AG04450 (cell line): ENCODE data around the gene CBX6. TPM values are rescaled to one million over a fixed set of nuclear protein-coding genes. Genes with fewer than 3 reads are reported as not detected.
"Not testable (repeated sequence)": the region's sequence is repeated elsewhere in the genome, so short reads cannot be mapped to it uniquely, and the experiment has no call there.

Experiments
- CTCF ChIA-PET: fragments of 300-600, 350-600 bp; formaldehyde crosslinking; extraction: SDS; loops from one replicate; lab custom pipeline; 2022; ENCODE audit warnings: antibody characterized with exemption, inconsistent platforms; lab: Charles Lee
- POLR2A ChIA-PET: fragments of 350-600 bp; formaldehyde crosslinking; extraction: SDS; loops from one replicate; lab custom pipeline; 2021; ENCODE audit warnings: antibody characterized with exemption, inconsistent platforms; lab: Yijun Ruan, JAX
- DNase-seq: peaks from one replicate; pipeline ENCODE4 v3.0.0-alpha.2; 2011; ENCODE audit warnings: low read depth, low spot score
- H3K27ac ChIP-seq: one replicate; pipeline ENCODE4 v1.5.1; 2012; ENCODE audit warnings: low read depth, low read length, control low read depth
- H3K27me3 ChIP-seq: one replicate; pipeline ENCODE4 v1.6.0; 2012; ENCODE audit warnings: low read length; ENCODE audit not compliant: control insufficient read depth, insufficient read depth
- H3K4me3 ChIP-seq: 2 replicates; pipeline ENCODE4 v1.5.1; 2011; ENCODE audit warnings: mild to moderate bottlenecking, low read depth, low read length, control low read depth
- H3K9me3 ChIP-seq: 2 replicates; pipeline ENCODE4 v1.5.1; 2012; ENCODE audit warnings: low read length; ENCODE audit not compliant: control insufficient read depth, insufficient read depth
- CTCF ChIP-seq: IDR thresholded peaks from 2 replicates; pipeline ENCODE4 v1.5.1; 2011; ENCODE audit warnings: low read depth, low read length, control low read depth, inconsistent platforms
- polyA plus RNA-seq: library from polyadenylated mRNA; depleted of rRNA; stranded (reverse); fragments of >200 nt; gene quantifications from 2 replicates; pipeline ENCODE4 v1.2.3, GENCODE V29; 2011

CBX6 gene
- polyA plus RNA-seq, 1 experiment = 14.7 TPM

GRCh38 chr22:38860283-38861169 is 11.5 kb downstream of the CBX6 start:
- no peak for TF ChIP-seq CTCF
- Histone ChIP-seq H3K4me3 (no peak overlapping the region), H3K9me3 (no peaks in the 10 kb centered on the region; the same call in 1 of the 2 replicates), H3K27me3 (peaks cover 6% of the 10 kb centered on the region), H3K27ac (no peak overlapping the region)
- ChIA-PET POLR2A (no interaction called here), CTCF (interaction anchor here (0.6 to 2.8 kb wide), 5 partner anchors 10 to 142 kb away, joined by 3 to 18 read pairs (median 3); no protein-coding TSS in a partner anchor)
- DNase-seq = no peak

GRCh38 chr22:38859581-38860282 is 12.3 kb downstream of the CBX6 start:
- DNase-seq = no peak
- no peak for TF ChIP-seq CTCF
- Histone ChIP-seq H3K27ac (no peak overlapping the region), H3K27me3 (peaks cover 6% of the 10 kb centered on the region), H3K4me3 (no peak overlapping the region), H3K9me3 (no peaks in the 10 kb centered on the region; the same call in 1 of the 2 replicates)
- CTCF ChIA-PET = interaction anchor here (0.6 to 3.4 kb wide), 4 partner anchors 10 to 143 kb away, joined by 3 to 21 read pairs (median 8); no protein-coding TSS in a partner anchor
- POLR2A ChIA-PET = no interaction called here

DNA sequence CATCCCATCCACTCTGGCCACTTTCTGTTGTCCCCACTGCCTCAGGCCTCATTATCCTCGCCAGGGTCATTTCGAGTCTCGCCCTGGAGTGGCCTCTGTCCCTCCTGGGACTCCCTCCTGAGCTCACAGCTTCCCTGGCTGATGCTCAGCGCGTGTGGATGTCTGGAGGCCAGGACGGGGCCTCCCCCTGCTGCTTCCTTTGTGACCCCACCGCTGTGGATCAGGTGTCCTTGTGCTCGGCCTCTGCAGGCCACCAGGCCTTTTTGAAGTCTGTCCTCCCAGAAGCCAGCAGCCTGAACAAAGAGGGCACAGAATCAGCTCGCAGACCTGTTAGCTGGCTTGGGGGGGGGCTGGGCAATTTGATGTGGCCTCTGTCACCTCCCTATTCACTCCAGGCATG is 13.5 kb downstream of the CBX6 start:
- POLR2A ChIA-PET = no interaction called here
- H3K9me3 ChIP-seq = no peaks in the 10 kb centered on the region; the same call in 1 of the 2 replicates
- TF ChIP-seq CTCF = no peak
- no peak overlapping the region for H3K27ac ChIP-seq
- no peak overlapping the region for H3K4me3 ChIP-seq
- H3K27me3 ChIP-seq = peaks cover 6% of the 10 kb centered on the region
- DNase-seq = no peak
- CTCF ChIA-PET = interaction anchor here (1.1 to 3.4 kb wide), 3 partner anchors 11 to 145 kb away, joined by 3 to 21 read pairs (median 13); no protein-coding TSS in a partner anchor

DNA sequence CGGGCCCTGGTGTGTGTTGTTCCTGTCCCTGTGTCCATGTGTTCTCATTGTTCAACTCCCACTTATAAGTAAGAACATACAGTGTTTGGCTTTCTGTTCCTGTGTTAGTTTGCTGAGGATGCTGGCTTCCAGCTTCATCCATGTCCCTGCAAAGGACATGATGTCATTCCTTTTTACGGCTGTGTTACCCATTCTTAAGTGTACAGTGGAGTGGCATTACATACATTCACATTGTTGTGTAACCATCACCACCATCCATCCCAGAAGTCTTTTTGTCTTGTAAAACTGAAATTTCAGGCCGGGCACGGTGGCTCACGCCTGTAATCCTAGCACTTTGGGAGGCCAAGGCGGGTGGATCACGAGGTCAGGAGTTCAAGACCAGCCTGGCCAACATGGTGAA is 17.5 kb downstream of the CBX6 start:
- not testable (repeated sequence) for H3K27ac ChIP-seq, DNase-seq, H3K4me3 ChIP-seq, H3K9me3 ChIP-seq, H3K27me3 ChIP-seq
- ChIA-PET POLR2A (interaction anchor here (0.6 to 0.7 kb wide), 2 partner anchors 8 to 46 kb away, joined by 3 to 4 read pairs; no protein-coding TSS in a partner anchor), CTCF (interaction anchor here (0.6 to 2.4 kb wide), 4 partner anchors 15 to 1408 kb away, joined by 7 to 11 read pairs (median 8); no protein-coding TSS in a partner anchor)

- not testable (repeated sequence) for DNase-seq, H3K9me3 ChIP-seq, H3K27ac ChIP-seq, H3K4me3 ChIP-seq
- POLR2A ChIA-PET = interaction anchor here (0.6 kb wide), 1 partner anchor 9 kb away, joined by 4 read pairs; no protein-coding TSS in a partner anchor
- CTCF ChIA-PET = interaction anchor here (0.6 to 2.4 kb wide), 5 partner anchors 8 to 1409 kb away, joined by 3 to 11 read pairs (median 7); no protein-coding TSS in a partner anchor
- peaks cover 13% of the 10 kb centered on the region for H3K27me3 ChIP-seq
Observed at GRCh38 chr22:38853883-38854282, 18.1 kb downstream of the CBX6 start.
